K562 (cell line): Measurements from ENCODE around the gene CYP24A1. TPM values are rescaled to one million over a fixed set of nuclear protein-coding genes. Genes with fewer than 3 reads are reported as not detected.

Source experiments
- ATAC-seq: fragments of 200-7000 bp; cut with Tn5 transposase; 3 replicates; pipeline ENCODE4 v1.9.1; 2020; ENCODE audit warnings: moderate library complexity
- BruUV-seq: library from RNA; stranded (reverse); fragments of 400-500 nt; replicated peaks from 2 replicates; lab custom pipeline; 2021; lab: Mats Ljungman, UMichigan
- CTCF ChIA-PET: fragments of 300-600 bp; formaldehyde crosslinking; extraction: SDS; loops from one replicate; lab custom pipeline; 2021; ENCODE audit warnings: low intra/inter-chr PET ratio; lab: Yijun Ruan, JAX
- POLR2A ChIA-PET: fragments of 300-600, 350-650 bp; sonication (Branson Sonifier 250); formaldehyde crosslinking; extraction: SDS; loops from one replicate; lab custom pipeline; 2021; ENCODE audit warnings: antibody characterized with exemption, inconsistent platforms; lab: Yijun Ruan, JAX
- DNase-seq, 4 experiments: peaks; one replicate each; pipeline versions ENCODE4 v3.0.0 to v3.0.0-alpha.2; 2011 to 2018; ENCODE audit warnings: low spot score in 3 of 4, mixed read lengths in 3 of 4; ENCODE audit errors: extremely low read depth in 1 of 4
- FAIRE-seq: peaks from 2 replicates; lab custom pipeline; 2011; peaks lifted over from hg19 to GRCh38; lab: Jason Lieb, UNC
- H2AFZ ChIP-seq: 2 replicates; pipeline ENCODE4 v1.6.0; 2011; ENCODE audit warnings: low read depth, low read length, control low read depth, inconsistent platforms
- H3K27ac ChIP-seq: fragments of 200-600 bp; 3 replicates; pipeline ENCODE4 v1.8.0; 2011; ENCODE audit warnings: low read depth, mild to moderate bottlenecking, control low read depth, inconsistent platforms, low read length, moderate library complexity, mixed read lengths; ENCODE audit errors: extremely low read depth
- H3K27me3 ChIP-seq, 2 experiments: fragments of 300-600 bp in 1 of 2; 2 replicates in 1 of 2; 3 replicates in 1 of 2; pipeline versions ENCODE4 v1.6.0 to v1.8.0; 2011; ENCODE audit warnings: inconsistent platforms in 2 of 2, low read length in 2 of 2, mild to moderate bottlenecking in 1 of 2, mixed read lengths in 1 of 2, moderate library complexity in 1 of 2; ENCODE audit not compliant: control insufficient read depth in 2 of 2, insufficient read depth in 2 of 2
- H3K36me3 ChIP-seq: fragments of 300-600 bp; 3 replicates; pipeline ENCODE4 v1.8.0; 2011; ENCODE audit warnings: mild to moderate bottlenecking, low read length, inconsistent platforms; ENCODE audit not compliant: control insufficient read depth, insufficient read depth
- H3K4me1 ChIP-seq, 2 experiments: fragments of 200-600 bp in 1 of 2; replicated peaks in 1 of 2; 2 replicates in 1 of 2; 3 replicates in 1 of 2; pipeline versions ENCODE4 v1.5.1 to v1.8.0; 2011; ENCODE audit warnings: inconsistent platforms in 2 of 2, low read length in 2 of 2, mild to moderate bottlenecking in 1 of 2, mixed read lengths in 1 of 2, moderate library complexity in 1 of 2; ENCODE audit not compliant: control insufficient read depth in 2 of 2, insufficient read depth in 2 of 2
- H3K4me2 ChIP-seq: 2 replicates; pipeline ENCODE4 v1.6.1; 2011; ENCODE audit warnings: low read length, control low read depth, inconsistent platforms, mixed read lengths; ENCODE audit not compliant: insufficient read depth
- H3K4me3 ChIP-seq: fragments of 200-600 bp; sonication (generic), shearing (Covaris generic); 2 replicates; pipeline ENCODE4 v1.5.1; 2016; ENCODE audit warnings: control low read depth, inconsistent platforms
- H3K79me2 ChIP-seq: fragments of 200-600 bp; 3 replicates; pipeline ENCODE4 v1.8.0; 2011; ENCODE audit warnings: low read length, inconsistent platforms; ENCODE audit not compliant: control insufficient read depth, insufficient read depth
- H3K9ac ChIP-seq, 2 experiments: 2 replicates each; pipeline versions ENCODE4 v1.6.0 to v1.6.1; 2011; ENCODE audit warnings: low read depth in 2 of 2, low read length in 2 of 2, control low read depth in 1 of 2, inconsistent platforms in 1 of 2, mild to moderate bottlenecking in 1 of 2, mixed read lengths in 1 of 2; ENCODE audit not compliant: insufficient read depth in 1 of 2
- H3K9me1 ChIP-seq: one replicate; pipeline ENCODE4 v1.6.0; 2011; ENCODE audit warnings: inconsistent platforms, mild to moderate bottlenecking, low read length, moderate library complexity; ENCODE audit not compliant: control insufficient read depth, insufficient read depth
- H3K9me3 ChIP-seq: replicated peaks from 2 replicates; pipeline ENCODE4 v1.5.1; 2011; ENCODE audit warnings: low read depth, low read length, inconsistent platforms; ENCODE audit not compliant: control insufficient read depth, insufficient read depth
- H4K20me1 ChIP-seq: replicated peaks from 2 replicates; pipeline ENCODE4 v1.6.1; 2011; ENCODE audit warnings: low read length, inconsistent platforms, mixed read lengths; ENCODE audit not compliant: control insufficient read depth, insufficient read depth
- CREBBP ChIP-seq: IDR thresholded peaks from one replicate; pipeline ENCODE4 v1.6.1; 2012; ENCODE audit warnings: low read depth, mild to moderate bottlenecking, control low read depth, inconsistent platforms, low read length
- ETV6 ChIP-seq, 3 experiments: fragments of 150-350 bp in 1 of 3; sonication (generic) in 1 of 3; formaldehyde crosslinking in 1 of 3; IDR thresholded peaks; 2 replicates each; pipeline versions ENCODE4 v1.6.1 to v1.8.0; 2014 to 2022; ENCODE audit warnings: borderline replicate concordance in 2 of 3, low read depth in 2 of 3, antibody characterized with exemption in 1 of 3, low read length in 1 of 3, mild to moderate bottlenecking in 1 of 3, missing genetic modification reagents in 1 of 3
- MTF1 ChIP-seq: fragments of 250-450 bp; sonication (Bioruptor Pico); IDR thresholded peaks from 2 replicates; pipeline ENCODE4 v1.9.0; 2021; ENCODE audit warnings: moderate library complexity, mild to moderate bottlenecking, inconsistent platforms, borderline replicate concordance
- ZBTB11 ChIP-seq, 3 experiments: fragments of 200-800 bp in 1 of 3; fragments of 250-450 bp in 1 of 3; fragments of 450-650 bp in 1 of 3; sonication (Bioruptor Pico) in 1 of 3; sonication (Bioruptor generic) in 1 of 3; formaldehyde crosslinking in 1 of 3; IDR thresholded peaks; 2 replicates each; pipeline versions ENCODE4 v1.6.1 to v1.8.0; 2016 to 2022; ENCODE audit warnings: mild to moderate bottlenecking in 2 of 3, missing genetic modification characterization in 2 of 3, missing compliant biosample characterization in 1 of 3, moderate library complexity in 1 of 3
- ZZZ3 ChIP-seq: fragments of 450-650 bp; IDR thresholded peaks from 2 replicates; pipeline ENCODE4 v1.6.1; 2016; ENCODE audit warnings: antibody characterized with exemption, mild to moderate bottlenecking, moderate library complexity
- in situ Hi-C: fragments of 300-500 bp; cut with MboI; formaldehyde crosslinking; loops from 4 replicates; pipeline ENCODE4 v1.15.0; 2018; ENCODE audit warnings: inconsistent platforms, mixed read lengths
- intact Hi-C: fragments of 100-400 bp; cut with micrococcal nuclease; formaldehyde crosslinking; loops from 2 replicates; pipeline ENCODE4 v1.14.2; 2022
- polyA plus RNA-seq, 8 experiments: library from polyadenylated mRNA; depleted of rRNA in 4 of 8; stranded (reverse) in 5 of 8; unstranded in 3 of 8; fragments of >200 nt; fragmentation: Nextera tagmentation in 2 of 8; fragmentation: Illumina TruSeq in 1 of 8; extraction: Ambion mirVana in 2 of 8; extraction: Trizol in 1 of 8; gene quantifications; 2 replicates each; pipeline versions ENCODE4 v1.2.1 to v1.2.3, GENCODE V29; 2011 to 2014; ENCODE audit warnings: inconsistent platforms in 1 of 8, missing spikeins in 1 of 8
- total RNA-seq, 7 experiments: library from RNA; depleted of rRNA in 6 of 7; stranded (reverse); fragments of >200 nt in 6 of 7; fragmentation: Illumina TruSeq in 2 of 7; extraction: Trizol in 2 of 7; gene quantifications; 2 replicates each; pipeline versions ENCODE4 v1.2.1 to v1.2.3, GENCODE V29; 2011 to 2021; ENCODE audit warnings: low replicate concordance in 1 of 7

Gene CYP24A1
- total and polyA plus RNA-seq, 9 of the 15 experiments (the other 6 are each of a cell fraction or from before 2014, with no cell fraction given): 0.04 TPM; not detected in 8

DNA sequence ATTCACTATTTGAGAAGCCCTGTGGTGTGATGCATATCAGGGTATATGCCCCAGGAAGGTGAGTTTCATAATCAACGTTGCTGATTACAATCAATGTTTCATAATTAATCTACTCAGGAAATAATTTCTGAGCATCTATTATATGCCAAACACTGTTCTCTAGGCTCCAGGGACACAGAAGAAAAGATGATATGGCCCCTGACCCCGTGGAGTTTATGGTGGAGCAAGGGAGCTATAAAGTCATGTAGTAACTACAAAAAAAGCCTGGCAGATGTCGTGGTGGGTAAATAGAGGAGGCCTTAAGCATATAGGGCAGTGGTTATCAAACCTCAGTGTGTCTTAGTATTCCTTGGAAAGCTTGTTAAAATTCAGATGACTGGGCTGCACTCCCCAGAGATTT, 63.3 kb downstream of the CYP24A1 start (continued):
- TF ChIP-seq ZZZ3 (no peak), MTF1 (CRISPR knock-in tag) (no peak), CREBBP (no peak)

- Histone ChIP-seq H3K9me3 (no peaks in the 10 kb centered on the region), H3K9me1 (no peaks in the 10 kb centered on the region), H4K20me1 (no peaks in the 10 kb centered on the region), H3K79me2 (no peaks in the 10 kb centered on the region), H3K4me3 (no peak overlapping the region), H3K27ac (no peak overlapping the region), H3K4me1 (no peaks in the 10 kb centered on the region; a peak in 1 of 5 replicates), H2AFZ (no peak overlapping the region), H3K36me3 (no peaks in the 10 kb centered on the region), H3K9ac (no peak overlapping the region), H3K27me3 (peaks cover 0 to 2% of the 10 kb centered on the region in 2 experiments; a peak in 1 of 5 replicates), H3K4me2 (no peak overlapping the region)
- no peak for ATAC-seq
- no TSS peak for BruUV-seq
- intact Hi-C loops (no loop called here), in situ Hi-C loops (no loop called here)
- DNase-seq: no peak
- no peak for FAIRE-seq
- ChIA-PET CTCF (no interaction called here), POLR2A (no interaction called here)
- TF ChIP-seq ZBTB11 (CRISPR knock-in tag; IDR thresholded peaks at IDR 0.05): peak in 1 of 3 experiments; percentile 38; a peak in 2 of 6 replicates
- no peak for TF ChIP-seq ETV6 (IDR thresholded peaks at IDR 0.05; ENCODE audit: borderline replicate concordance in 1 of 2, low read depth in 2 of 2, low read length in 1 of 2)
- TF ChIP-seq ETV6 (CRISPR knock-in tag; IDR thresholded peaks at IDR 0.05; ENCODE audit: borderline replicate concordance): no peak
Measured at GRCh38 chr20:54110041-54110440, 63.7 kb downstream of the CYP24A1 start.
